Measurements from ENCODE around the gene POLR3A. TPM values are rescaled to one million over a fixed set of nuclear protein-coding genes. Genes with fewer than 3 reads are reported as not detected.

POLR3A gene
- total and polyA plus RNA-seq, 2 of the 13 experiments (the other 11 are each of a cell fraction or from before 2014, with no cell fraction given): 13.6 to 19.2 TPM

GRCh38 chr10:78028438-78029268 is 662 bp downstream of the POLR3A start (continued):
- TF ChIP-seq ZNF737 (CRISPR knock-in tag; IDR thresholded peaks at IDR 0.05; ENCODE audit: borderline replicate concordance): no peak
- TF ChIP-seq MTA1 (CRISPR knock-in tag; IDR thresholded peaks at IDR 0.05; ENCODE audit: borderline replicate concordance): peak; percentile 78; the same call in 1 of the 2 replicates
- no peak for TF ChIP-seq MEF2D (CRISPR knock-in tag; IDR thresholded peaks at IDR 0.05)
- no peak for TF ChIP-seq ZNF773 (CRISPR knock-in tag; IDR thresholded peaks at IDR 0.05; ENCODE audit: borderline replicate concordance)
- TF ChIP-seq DPF2 (CRISPR knock-in tag; IDR thresholded peaks at IDR 0.05; ENCODE audit: borderline replicate concordance, low read depth): 0 out of 2 replicates have a peak, but pooled peaks have one; percentile 9
- no peak for TF ChIP-seq SNAPC2 (CRISPR knock-in tag; IDR thresholded peaks at IDR 0.05)
- TF ChIP-seq, protein P1, sequence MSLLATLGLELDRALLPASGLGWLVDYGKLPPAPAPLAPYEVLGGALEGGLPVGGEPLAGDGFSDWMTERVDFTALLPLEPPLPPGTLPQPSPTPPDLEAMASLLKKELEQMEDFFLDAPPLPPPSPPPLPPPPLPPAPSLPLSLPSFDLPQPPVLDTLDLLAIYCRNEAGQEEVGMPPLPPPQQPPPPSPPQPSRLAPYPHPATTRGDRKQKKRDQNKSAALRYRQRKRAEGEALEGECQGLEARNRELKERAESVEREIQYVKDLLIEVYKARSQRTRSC (CRISPR knock-in tag; IDR thresholded peaks at IDR 0.05; ENCODE audit: low read depth): 0 out of 2 replicates have a peak, but pooled peaks have one; percentile 15
- no peak for TF ChIP-seq PHF8 (CRISPR knock-in tag; IDR thresholded peaks at IDR 0.05)

DNA sequence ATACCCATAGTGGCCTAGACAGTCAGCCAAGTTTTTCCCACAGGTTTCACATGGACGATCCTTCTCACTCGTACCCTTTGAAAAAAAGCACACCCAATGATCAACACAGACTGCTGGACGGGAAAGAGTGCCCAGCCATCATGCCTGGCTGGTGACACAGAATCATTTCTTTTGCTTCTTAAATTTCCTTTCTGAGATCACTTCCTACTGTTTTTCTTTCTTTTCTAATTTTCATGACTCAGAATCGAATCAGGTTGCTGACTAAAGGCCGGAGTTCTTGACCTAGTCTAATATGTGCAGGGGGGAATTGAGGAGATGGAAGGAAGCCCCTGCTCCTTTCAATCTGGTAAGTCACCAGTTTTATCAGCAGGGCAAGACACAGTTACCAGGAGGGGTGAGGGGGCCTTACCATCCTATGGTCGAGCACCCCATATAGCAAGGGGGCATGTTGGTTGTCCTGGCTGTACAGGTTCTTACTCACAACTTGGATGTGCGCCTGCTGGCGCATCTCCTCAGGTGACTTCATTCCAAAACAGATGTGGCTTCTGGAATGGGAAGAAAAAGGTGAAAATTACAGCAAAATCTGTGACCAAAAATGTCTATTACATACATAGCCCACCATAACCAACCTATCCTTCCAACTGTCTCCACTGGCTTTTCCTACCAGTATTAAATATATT is 3.5 kb downstream of the POLR3A start:
- 98% methylated on average over 8 of the region's 8 CpGs for WGBS (ENCODE audit: low lambda C conversion rate)
- intact Hi-C loops (cut with micrococcal nuclease; ENCODE audit: unreplicated experiment) (no loop called here), in situ Hi-C loops (cut with HindIII; ENCODE audit: extremely low pct_ligation_motif_present, low pct_unique_long_range_greater_than_20kb) (loop anchor here (10.0 kb wide), 1 partner anchor 181 kb away; no protein-coding TSS in a partner anchor)
- DNase-seq (ENCODE audit: low spot score) (no peak), FAIRE-seq (no peak), ATAC-seq (no peak)
- H3K9me3 ChIP-seq (ENCODE audit: low read length): no peaks in the 10 kb centered on the region
- no TSS peak for BruUV-seq (replicated peaks)
- no peak overlapping the region for H2AFZ ChIP-seq (ENCODE audit: low read length)
- no peak overlapping the region for H3K9ac ChIP-seq (ENCODE audit: insufficient read depth, low read depth, low read length)
- POLR2A ChIA-PET: no interaction called here
- no peak overlapping the region for H3K4me3 ChIP-seq (replicated peaks in 1 of 3; ENCODE audit: insufficient read depth in 1 of 3, low read depth in 2 of 3, low read length in 3 of 3)
- H3K79me2 ChIP-seq (ENCODE audit: insufficient read depth, low read length): peaks cover 26% of the 10 kb centered on the region
- no peak overlapping the region for H3K4me2 ChIP-seq (ENCODE audit: low read depth, low read length)
- H4K20me1 ChIP-seq (ENCODE audit: insufficient read depth, low read length): no peaks in the 10 kb centered on the region
- H3K36me3 ChIP-seq (replicated peaks in 1 of 2; ENCODE audit: control insufficient read depth in 1 of 2, insufficient read depth in 2 of 2, low read length in 2 of 2): peaks cover 30 to 61% of the 10 kb centered on the region in 2 experiments
- CTCF ChIA-PET (ENCODE audit: low intra/inter-chr PET ratio, low total read pairs): no interaction called here
- H3K27me3 ChIP-seq (ENCODE audit: control insufficient read depth in 1 of 2, insufficient read depth in 2 of 2, low read length in 2 of 2): no peaks in the 10 kb centered on the region; a peak in 1 of 5 replicates
- H3K4me1 ChIP-seq (ENCODE audit: insufficient read depth, low read length): peaks cover 24% of the 10 kb centered on the region
- no peak overlapping the region for H3K27ac ChIP-seq (ENCODE audit: extremely low read length, insufficient read depth, low read length)
- TF ChIP-seq, protein P2, sequence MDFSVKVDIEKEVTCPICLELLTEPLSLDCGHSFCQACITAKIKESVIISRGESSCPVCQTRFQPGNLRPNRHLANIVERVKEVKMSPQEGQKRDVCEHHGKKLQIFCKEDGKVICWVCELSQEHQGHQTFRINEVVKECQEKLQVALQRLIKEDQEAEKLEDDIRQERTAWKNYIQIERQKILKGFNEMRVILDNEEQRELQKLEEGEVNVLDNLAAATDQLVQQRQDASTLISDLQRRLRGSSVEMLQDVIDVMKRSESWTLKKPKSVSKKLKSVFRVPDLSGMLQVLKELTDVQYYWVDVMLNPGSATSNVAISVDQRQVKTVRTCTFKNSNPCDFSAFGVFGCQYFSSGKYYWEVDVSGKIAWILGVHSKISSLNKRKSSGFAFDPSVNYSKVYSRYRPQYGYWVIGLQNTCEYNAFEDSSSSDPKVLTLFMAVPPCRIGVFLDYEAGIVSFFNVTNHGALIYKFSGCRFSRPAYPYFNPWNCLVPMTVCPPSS (IDR thresholded peaks at IDR 0.05): no peak
- TF ChIP-seq, protein P3, sequence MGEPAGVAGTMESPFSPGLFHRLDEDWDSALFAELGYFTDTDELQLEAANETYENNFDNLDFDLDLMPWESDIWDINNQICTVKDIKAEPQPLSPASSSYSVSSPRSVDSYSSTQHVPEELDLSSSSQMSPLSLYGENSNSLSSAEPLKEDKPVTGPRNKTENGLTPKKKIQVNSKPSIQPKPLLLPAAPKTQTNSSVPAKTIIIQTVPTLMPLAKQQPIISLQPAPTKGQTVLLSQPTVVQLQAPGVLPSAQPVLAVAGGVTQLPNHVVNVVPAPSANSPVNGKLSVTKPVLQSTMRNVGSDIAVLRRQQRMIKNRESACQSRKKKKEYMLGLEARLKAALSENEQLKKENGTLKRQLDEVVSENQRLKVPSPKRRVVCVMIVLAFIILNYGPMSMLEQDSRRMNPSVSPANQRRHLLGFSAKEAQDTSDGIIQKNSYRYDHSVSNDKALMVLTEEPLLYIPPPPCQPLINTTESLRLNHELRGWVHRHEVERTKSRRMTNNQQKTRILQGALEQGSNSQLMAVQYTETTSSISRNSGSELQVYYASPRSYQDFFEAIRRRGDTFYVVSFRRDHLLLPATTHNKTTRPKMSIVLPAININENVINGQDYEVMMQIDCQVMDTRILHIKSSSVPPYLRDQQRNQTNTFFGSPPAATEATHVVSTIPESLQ (CRISPR knock-in tag; conservative IDR thresholded peaks at IDR 0.05): no peak
- TF ChIP-seq, protein P4, sequence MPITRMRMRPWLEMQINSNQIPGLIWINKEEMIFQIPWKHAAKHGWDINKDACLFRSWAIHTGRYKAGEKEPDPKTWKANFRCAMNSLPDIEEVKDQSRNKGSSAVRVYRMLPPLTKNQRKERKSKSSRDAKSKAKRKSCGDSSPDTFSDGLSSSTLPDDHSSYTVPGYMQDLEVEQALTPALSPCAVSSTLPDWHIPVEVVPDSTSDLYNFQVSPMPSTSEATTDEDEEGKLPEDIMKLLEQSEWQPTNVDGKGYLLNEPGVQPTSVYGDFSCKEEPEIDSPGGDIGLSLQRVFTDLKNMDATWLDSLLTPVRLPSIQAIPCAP (CRISPR knock-in tag; IDR thresholded peaks at IDR 0.05; ENCODE audit: low read depth): no peak
- TF ChIP-seq ZNF790 (CRISPR knock-in tag; IDR thresholded peaks at IDR 0.05; ENCODE audit: borderline replicate concordance): no peak
- no peak for TF ChIP-seq ZNF451 (CRISPR knock-in tag; IDR thresholded peaks at IDR 0.05)
- TF ChIP-seq, protein P5, sequence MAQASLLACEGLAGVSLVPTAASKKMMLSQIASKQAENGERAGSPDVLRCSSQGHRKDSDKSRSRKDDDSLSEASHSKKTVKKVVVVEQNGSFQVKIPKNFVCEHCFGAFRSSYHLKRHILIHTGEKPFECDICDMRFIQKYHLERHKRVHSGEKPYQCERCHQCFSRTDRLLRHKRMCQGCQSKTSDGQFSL (CRISPR knock-in tag; IDR thresholded peaks at IDR 0.05): no peak
- TF ChIP-seq TBX3 (IDR thresholded peaks at IDR 0.05; ENCODE audit: borderline replicate concordance): no peak
- TF ChIP-seq RBAK (CRISPR knock-in tag; IDR thresholded peaks at IDR 0.05): no peak
